GM19452 (cell line): ENCODE data around the gene RPL7L1.
"Not testable (repeated sequence)": the region's sequence is repeated elsewhere in the genome, so short reads cannot be mapped to it uniquely, and the experiment has no call there.

Experiments
- ATAC-seq: cut with Tn5 transposase; IDR thresholded peaks from one replicate; pipeline ENCODE4 v1.9.1; 2021; ENCODE audit not compliant: unreplicated experiment

RPL7L1 gene

DNA sequence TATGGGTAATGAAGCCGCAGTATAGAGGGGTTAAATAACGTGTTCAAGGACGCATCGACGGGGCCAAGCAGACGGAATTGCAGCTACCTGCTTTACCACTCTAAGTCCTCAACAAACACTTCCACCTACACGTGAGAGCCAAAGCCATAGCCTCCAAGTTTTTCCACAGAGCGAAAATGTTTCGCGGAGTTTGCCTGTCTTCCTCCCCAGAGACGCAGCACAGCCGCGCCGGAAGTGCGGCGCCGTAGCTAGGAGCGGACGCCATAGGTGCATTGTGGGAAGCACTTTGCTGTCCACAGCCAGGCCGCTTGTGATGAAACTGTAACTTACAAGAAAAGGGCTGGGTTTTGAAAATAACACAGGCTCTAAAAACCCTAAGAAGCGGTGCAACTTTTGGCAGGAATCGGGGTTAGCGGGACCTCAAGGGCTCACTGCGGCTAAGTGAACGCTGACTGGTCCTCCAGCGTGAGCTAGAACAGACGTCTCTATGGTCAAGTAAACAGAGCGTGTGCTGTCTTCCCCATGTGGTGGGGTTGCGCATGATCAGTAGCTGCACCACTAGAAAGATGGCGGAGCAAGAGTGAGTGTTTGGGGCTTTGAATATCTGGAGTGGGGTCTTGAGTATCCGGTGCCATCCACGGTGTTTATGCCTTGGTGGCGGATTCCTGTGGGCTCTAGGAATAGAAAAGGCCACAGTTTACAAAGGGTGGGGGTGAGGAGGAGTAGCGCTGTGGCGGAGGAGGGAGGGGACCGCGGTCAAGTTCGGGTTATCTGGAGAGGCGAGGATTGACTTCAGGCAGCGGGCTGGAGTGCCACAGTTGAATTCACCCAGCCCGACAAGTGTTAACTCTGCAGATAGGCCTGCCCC is at the start of gene RPL7L1:
TSS of gene RPL7L1 (plus strand) at position 245 of the 868 bp plus-strand sequence. CDS start at position 540, 295 bp downstream.
- peak; percentile 86 for ATAC-seq

DNA sequence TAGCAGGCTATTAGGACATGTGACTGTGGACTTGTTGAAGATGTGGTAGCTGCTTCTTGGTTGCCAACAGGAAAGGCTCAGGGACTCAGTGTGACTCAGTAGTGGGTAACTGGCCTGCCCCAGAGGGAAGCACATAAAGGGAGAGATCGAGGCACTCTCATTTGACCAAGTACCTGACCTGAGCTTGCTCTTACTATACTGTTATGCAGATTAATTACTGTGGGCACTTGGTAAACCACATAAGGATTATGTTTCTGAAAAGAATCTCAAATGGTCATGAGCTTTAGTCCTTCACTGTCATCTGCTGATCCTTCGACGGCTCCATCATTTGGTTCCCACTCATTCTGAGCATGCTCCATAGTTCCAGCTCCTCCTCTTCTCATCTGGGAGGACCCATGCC is 48.2 kb upstream of the RPL7L1 start:
- no peak for ATAC-seq

DNA sequence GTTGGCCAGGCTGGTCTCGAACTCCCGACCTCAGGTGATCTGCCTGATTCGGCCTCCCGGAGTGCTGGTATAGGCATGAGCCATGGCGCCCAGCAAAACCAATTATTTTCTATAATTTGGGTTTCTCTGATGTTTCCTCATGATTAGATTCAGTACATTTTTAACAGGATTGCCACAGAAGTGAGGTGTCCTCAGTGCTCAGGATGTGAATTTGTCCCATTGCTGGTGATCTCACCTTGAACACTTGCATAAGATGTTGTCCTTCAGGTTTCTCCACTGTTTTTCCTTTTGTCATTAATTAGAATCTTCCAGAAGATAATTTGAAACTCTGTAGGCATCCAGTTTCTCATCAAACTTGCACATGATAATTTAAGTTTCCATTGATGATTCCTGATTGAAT is 45.4 kb upstream of the RPL7L1 start:
- ATAC-seq = no peak

DNA sequence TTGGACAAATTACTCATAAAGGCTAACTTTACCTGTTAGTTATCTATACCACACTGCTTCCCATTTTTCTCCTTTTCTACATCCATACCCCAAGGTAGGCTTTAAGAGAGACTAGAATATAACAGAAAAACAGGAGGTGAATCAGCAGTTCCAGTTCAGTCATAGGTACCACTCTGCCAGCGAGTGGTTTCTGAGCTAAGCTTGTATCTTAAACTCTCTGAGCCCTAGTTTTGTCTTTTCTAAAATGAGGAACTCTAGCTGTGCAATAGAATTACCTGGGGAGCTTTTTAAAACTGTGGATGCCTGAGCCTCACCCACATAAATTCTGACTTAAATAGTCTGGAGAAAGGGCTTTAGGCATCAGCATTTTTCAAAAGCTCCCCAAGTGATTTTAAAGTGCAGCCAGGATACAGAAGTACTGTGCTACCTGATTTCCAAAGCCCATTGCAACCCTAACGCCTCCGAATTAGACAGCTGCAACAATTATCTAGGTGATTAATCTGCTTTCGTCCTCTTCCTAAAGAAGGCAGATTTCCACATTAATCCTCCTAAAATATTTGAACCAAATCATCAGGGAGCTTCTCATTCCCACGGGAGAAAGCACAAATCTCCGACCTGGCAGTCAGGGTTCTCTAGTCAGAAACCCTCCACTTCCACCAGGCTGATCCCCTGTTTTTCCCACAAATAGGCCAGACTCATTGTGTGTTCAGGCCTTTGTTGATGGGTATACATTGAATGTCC is 37.4 kb upstream of the RPL7L1 start:
- no peak for ATAC-seq

DNA sequence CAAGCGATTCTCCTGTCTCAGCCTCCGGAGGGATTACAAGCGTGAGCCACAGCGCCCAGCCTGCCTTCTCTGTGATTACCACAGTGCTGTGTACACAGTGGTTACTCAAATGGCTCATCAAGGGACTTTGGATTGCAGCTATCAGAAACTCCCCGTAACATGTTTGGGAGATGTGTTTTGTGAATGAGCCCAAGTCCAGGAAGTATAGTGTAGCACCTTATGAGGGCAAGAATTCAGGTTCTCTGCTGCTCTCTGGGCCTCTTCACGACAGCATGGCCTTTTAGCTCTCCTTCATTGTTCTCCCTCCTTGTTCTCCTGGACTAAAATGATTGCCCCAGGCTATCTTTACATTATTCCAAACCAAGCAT is 34.1 kb upstream of the RPL7L1 start:
- no peak for ATAC-seq

DNA sequence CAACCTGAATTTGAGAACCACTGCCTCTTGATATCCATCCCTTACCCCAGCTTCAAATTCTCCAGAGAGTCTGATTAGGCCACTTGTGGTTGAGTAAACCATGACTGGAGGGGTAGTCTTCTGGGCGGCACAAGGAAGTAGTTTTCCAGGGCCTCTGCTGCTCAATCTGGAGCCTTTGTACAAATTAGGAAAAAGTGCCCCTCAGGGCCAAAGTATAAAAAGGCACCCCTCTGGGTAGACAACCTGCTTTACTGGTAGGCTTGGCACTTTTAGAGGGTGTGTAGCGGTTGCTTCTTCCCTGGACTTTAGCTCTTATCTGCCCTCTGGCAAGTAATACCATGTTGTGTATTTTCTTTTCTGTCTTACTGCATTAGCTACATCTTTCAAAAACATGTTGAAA is 32.9 kb upstream of the RPL7L1 start:
- ATAC-seq = no peak

DNA sequence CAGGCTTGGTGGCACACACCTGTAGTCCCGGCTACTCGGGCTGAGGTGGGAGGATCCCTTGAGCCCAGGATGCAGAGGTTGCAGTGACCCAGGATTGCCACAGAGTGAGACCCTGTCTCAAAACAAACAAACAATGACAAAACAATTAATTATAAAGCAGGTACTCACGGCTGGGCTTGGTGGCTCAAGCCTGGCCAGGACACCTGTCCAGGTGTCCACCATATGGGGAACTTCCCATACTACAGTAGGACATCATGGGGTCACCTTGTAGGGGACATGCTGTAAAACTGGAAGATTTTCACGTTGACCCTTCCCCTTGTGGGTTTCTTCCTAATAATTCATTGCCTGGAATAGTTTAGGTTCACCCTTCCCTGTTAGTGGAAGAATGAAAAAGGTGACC is 30.7 kb upstream of the RPL7L1 start:
- no peak for ATAC-seq

DNA sequence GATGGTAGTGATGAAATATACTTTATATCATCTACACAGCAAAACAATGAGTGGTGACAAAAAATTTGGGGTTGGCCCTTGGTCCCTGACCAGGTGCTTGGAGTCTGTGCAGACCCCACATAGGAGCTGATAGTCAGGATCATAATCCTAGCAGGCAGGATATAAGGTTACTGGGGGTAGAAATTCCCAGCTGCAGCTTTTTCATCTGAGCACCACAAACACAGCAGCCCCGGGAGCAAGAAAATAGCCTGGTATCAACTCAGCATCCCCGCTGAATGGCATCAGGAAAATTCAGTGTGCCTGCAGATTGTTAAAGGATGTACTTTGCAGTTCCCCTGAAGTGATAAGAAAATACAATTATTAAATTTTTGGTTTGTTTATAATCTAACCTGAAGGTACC is 27.8 kb upstream of the RPL7L1 start:
- no peak for ATAC-seq

DNA sequence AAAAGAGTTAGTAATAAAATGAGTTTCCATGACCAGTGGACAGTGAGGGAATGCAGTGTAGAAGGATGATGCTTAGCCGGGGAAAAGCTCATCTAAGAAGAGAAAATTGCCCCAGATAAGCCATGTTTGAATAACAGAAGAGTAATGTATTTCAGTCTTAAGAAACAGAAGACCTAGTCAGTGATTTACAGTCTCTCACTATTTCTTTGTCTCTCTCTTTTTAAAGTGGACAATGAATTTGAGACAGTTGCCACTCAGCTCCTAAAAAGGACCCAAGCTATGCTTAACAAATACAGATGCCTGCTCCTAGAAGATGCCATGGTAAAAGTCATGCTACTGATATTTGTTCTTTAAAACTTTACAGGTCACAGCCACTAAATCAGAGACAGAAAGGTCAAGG is 19.4 kb upstream of the RPL7L1 start:
- ATAC-seq = no peak

DNA sequence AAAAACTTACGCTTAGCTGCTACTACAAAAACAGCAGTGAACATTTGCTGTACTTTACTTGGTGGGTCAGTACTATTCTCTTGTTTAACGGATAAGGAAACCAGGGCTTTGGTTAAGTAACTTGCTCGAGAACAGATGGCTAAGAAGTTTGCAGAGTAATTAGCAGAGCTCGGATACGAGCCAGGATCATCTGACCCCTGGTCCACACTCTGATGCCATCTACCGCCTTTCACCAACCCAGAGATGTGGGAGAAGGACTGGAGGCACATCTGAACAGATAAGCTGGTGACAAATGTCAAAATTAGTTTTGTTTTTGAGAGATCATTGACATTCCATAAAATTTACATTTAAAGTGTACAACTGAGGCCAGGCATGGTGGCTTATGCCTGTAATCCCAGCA is 18.9 kb upstream of the RPL7L1 start:
- no peak for ATAC-seq

DNA sequence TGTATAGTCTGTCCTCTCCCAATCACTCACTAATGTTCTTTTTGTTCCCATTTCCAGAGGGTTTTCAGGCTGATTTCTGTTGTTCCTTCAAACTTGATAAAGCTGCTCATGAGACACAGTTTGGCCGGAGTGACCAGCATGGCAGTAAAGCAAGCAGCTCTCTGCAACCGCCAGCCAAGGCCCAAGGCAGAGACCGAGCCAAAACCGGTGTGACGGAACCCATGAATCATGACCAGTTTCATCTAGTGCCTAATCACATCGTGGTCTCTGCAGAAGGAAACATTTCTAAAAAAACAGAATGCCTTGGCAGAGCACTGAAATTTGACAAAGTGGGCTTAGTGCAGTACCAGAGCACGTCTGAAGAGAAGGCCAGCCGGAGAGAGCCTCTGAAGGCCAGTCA is 14.8 kb upstream of the RPL7L1 start:
- no peak for ATAC-seq

DNA sequence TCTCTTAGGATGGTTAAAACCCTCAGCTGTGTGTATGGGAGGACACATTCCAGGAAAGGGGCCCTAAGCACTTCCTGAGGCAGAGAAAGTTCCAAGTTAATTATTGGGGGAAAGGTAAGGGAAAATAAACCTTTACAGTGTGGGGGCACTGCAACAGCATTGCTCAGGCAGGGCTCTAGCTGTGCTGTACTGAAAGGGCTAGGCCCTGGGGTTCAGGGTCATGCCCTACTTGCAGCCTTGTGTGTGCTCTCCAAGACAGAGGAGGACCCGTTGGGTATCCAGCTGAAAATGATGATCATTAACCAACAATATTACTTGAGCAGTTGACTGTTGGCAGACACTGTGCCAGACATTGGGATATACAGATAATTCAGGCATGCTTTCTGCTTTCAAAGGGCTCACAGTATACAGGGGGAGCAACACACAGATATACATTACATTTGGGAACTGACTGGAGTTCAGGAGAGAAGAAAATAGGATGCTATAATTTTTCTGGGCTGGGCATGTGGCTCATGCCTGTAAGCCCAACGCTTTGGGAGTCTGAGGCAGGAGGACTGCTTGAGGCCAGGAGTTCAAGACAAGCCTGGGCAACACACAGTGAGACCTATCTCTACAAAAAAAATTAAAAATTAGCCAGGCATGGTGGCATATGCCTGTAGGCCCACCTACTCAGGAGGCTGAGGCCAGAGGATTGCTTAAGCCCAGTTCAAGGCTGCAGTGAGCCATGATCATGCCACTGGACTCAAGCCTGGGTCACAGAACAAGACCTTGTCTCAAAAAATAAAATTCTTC is 9.1 kb upstream of the RPL7L1 start:
- no peak for ATAC-seq

DNA sequence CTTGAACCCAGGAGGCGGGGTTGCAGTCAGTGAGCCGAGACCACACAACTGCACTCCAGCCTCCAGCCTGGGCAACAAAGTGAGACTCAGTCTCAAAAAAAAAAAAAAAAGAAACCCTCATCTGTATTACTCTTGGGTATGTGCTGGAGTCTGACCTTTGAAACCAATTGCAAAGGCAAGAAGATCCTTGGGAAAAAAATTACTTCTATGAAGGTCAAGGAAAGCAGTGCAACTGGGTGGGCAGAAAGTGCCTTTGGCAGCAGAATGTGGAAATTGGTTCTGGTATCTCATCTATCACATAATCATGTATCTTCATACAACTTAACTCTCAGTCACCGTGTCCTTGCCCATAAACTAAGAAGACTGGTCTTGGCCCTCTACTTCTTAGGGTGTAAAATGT is 7.7 kb upstream of the RPL7L1 start:
- no peak for ATAC-seq

DNA sequence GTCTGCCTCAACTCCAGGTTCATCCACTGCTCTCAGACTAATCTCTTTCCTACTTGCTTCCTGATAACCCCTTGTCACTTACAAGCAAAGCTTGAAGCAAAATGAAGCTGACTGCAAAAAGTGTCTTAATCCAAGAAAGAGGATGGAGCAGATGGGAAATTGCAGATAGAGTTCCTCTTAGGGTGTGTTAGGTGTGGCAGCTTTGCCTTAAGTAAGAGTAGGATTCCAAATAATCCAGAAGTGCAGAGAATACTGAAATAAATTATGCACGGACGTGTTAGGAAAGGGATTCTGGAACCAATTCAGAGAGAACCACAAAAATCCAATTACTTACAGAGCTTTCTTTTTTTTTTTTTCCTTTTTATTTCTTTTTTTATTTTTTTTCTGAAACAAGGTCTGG is 6.1 kb upstream of the RPL7L1 start:
- no peak for ATAC-seq

DNA sequence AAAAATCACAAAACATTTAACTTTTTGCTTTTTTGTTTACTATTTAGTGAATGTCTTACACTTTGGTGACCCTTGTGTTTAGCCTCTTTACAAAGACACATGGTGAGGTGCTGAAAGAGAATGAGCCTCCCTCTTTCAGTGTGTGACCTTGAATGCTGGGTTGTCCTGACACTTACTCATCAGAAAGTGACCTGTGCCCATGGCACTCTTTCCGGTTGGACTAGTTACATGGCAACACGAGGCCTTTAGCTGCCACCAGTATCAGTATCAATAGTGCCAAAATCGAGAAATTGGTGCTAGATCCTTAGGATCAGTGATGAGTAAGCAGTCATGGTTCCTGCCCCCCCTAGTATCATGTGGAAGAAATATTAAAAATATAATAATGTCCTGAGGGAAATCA is 1.7 kb upstream of the RPL7L1 start:
- ATAC-seq = no peak

DNA sequence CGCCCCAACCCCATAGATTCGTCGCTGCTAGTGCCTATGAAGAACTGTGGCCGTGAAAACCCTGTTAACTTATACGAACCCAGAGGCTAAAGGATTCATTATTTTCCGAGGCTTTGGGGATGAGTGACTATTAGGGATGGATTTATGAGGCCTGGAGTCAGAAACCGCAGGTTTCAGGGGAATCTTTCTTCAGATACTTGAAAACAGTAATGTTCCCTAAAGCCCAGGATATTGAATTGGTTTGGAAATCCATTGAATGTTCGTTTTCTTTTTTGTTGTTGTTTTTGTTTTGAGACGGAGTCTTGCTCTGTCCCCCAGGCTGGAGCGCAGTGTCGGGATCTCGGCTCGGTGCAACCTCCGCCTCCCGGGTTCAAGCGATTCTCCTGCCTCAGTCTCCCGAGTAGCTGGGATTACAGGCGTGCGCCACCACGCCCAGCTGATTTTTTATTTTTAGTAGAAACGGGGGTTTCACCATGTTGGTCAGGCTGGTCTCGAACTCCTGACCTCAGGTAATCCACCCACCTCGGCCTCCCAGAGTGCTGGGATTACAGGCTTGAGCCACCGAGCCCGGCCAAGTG is 913 bp downstream of the RPL7L1 start:
- ATAC-seq = not testable (repeated sequence)

DNA sequence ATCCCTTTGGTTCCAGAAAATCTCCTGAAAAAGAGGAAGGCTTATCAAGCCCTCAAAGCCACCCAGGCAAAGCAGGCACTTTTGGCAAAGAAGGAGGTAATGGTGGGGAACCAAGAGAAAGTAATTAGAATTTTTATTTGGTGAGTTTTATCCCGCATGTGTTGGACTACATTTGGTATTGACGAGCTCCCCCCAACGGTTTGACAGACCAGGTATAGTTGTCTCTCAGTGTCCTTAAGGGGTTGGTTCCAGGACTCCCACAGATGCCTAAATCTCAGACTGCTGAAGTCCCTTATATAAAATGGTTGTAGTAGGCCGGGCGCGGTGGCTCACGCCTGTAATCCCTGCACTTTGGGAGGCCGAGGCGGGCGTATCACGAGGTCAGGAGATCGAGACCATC is 1.5 kb downstream of the RPL7L1 start:
- not testable (repeated sequence) for ATAC-seq

DNA sequence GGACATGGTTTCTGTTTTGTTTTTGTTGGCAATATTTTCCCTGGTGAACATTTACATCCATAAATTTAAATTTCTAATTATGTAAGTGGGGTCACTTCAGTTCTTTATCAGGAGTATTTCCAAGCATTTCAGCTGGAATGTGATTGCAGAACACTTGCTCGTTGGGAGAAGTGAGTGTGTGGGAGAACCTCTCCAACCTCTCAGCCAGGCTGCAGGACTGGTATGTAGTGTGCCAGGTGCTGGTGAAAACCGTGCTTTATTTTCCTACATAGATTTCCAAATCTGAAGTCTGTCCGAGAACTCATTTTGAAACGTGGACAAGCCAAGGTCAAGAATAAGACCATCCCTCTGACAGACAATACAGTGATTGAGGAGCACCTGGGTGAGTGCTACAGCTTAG is 6.3 kb downstream of the RPL7L1 start:
- ATAC-seq = no peak

DNA sequence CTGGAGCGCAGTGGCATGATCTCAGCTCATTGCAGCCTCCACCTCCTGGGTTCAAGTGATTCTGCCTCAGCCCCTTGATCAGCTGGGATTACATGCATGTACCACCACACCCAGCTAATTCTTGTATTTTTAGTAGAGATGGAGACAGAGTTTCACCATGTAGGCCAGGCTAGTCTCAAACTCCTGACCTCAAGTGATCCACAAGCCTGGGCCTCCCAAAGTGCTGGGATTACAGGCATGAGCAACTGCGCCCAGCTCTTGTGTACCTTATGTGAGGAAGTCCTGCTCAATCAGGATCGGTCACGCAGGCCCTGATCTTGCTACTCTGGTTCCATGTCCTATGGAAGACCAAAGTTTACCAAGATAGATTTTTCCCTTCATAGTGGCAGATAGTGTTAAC is 8.8 kb downstream of the RPL7L1 start:
- ATAC-seq = not testable (repeated sequence)

DNA sequence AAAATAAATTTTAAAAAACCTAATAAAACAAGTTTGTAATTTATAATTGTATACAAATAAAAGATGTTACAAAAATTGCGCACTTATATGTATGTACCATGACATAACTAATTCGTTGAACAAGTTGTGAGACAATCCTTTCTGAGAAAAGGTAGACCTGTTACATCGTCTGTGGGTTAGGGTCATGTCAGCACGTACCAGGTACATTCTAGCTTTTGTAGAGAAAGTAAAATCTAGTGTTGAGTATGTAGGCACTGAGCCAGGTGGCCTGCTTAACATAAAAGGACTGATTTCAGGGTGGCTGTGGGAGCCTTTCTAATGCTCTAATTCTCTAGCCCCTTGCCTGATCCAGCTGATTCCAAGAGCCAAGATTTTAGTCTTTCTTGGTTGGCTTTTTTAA is 10.4 kb downstream of the RPL7L1 start:
- ATAC-seq = no peak
